GM12878 (cell line): Measurements from ENCODE around the gene SOBP. TPM values are rescaled to one million over a fixed set of nuclear protein-coding genes. Genes with fewer than 3 reads are reported as not detected.

Experiments used
- ATAC-seq: fragments of 200-7000 bp; cut with Tn5 transposase; 3 replicates; pipeline ENCODE4 v1.9.1; 2020; ENCODE audit warnings: mild to moderate bottlenecking, moderate library complexity
- BruUV-seq: library from RNA; stranded (reverse); fragments of 400-500 nt; replicated peaks from 2 replicates; lab custom pipeline; 2021; lab: Mats Ljungman, UMichigan
- CTCF ChIA-PET: fragments of 300-600 bp; sonication (Branson Sonifier 250); formaldehyde crosslinking; extraction: SDS; loops from one replicate; lab custom pipeline; 2021; ENCODE audit warnings: inconsistent platforms; lab: Yijun Ruan, JAX
- POLR2A ChIA-PET: fragments of 350-600 bp; formaldehyde crosslinking; extraction: SDS; loops from one replicate; lab custom pipeline; 2021; ENCODE audit warnings: inconsistent platforms; lab: Charles Lee
- RAD21 ChIA-PET: fragments of 300-600 bp; sonication (Branson Sonifier 250); formaldehyde crosslinking; loops from one replicate; lab custom pipeline; 2023; ENCODE audit warnings: antibody characterized with exemption; ENCODE audit not compliant: unreplicated experiment; lab: Charles Lee
- SMC1A ChIA-PET: fragments of 300-600 bp; sonication (Branson Sonifier 250); formaldehyde crosslinking; loops from one replicate; lab custom pipeline; 2023; ENCODE audit not compliant: unreplicated experiment, uncharacterized antibody; lab: Charles Lee
- DNase-seq: peaks from one replicate; pipeline ENCODE4 v3.0.0-alpha.2; 2011; ENCODE audit warnings: low read depth, low spot score
- FAIRE-seq: peaks from 3 replicates; lab custom pipeline; 2011; peaks lifted over from hg19 to GRCh38; lab: Jason Lieb, UNC
- H2AFZ ChIP-seq: 2 replicates; pipeline ENCODE4 v1.6.0; 2011; ENCODE audit warnings: low read depth, low read length, control low read depth; ENCODE audit not compliant: control insufficient read depth
- H3K27ac ChIP-seq: 2 replicates; pipeline ENCODE4 v1.5.1; 2011; ENCODE audit warnings: control low read depth; ENCODE audit not compliant: control insufficient read depth, insufficient read depth
- H3K27me3 ChIP-seq, 2 experiments: replicated peaks in 1 of 2; 2 replicates each; pipeline versions ENCODE4 v1.6.0 to v1.6.1; 2011; ENCODE audit warnings: low read length in 1 of 2; ENCODE audit not compliant: control insufficient read depth in 2 of 2, insufficient read depth in 2 of 2
- H3K36me3 ChIP-seq, 2 experiments: 2 replicates each; pipeline ENCODE4 v1.5.1; 2011; ENCODE audit warnings: low read length in 1 of 2; ENCODE audit not compliant: control insufficient read depth in 2 of 2, insufficient read depth in 2 of 2
- H3K4me1 ChIP-seq: 2 replicates; pipeline ENCODE4 v1.6.1; 2011; ENCODE audit warnings: mild to moderate bottlenecking, low read length, moderate library complexity, mixed read lengths; ENCODE audit not compliant: control insufficient read depth, insufficient read depth
- H3K4me2 ChIP-seq: 2 replicates; pipeline ENCODE4 v1.6.0; 2011; ENCODE audit warnings: control low read depth; ENCODE audit not compliant: control insufficient read depth, insufficient read depth
- H3K4me3 ChIP-seq: fragments of 200-600 bp; sonication (generic); 2 replicates; pipeline ENCODE4 v1.5.1; 2016
- H3K79me2 ChIP-seq: 2 replicates; pipeline ENCODE4 v1.6.0; 2011; ENCODE audit warnings: low read length; ENCODE audit not compliant: control insufficient read depth, insufficient read depth
- H3K9ac ChIP-seq: 2 replicates; pipeline ENCODE4 v1.8.0; 2011; ENCODE audit warnings: low read length, control low read depth, mixed read lengths; ENCODE audit not compliant: control insufficient read depth, insufficient read depth
- H3K9me3 ChIP-seq: replicated peaks from 3 replicates; pipeline ENCODE4 v1.5.1; 2011; ENCODE audit warnings: mild to moderate bottlenecking, low read length; ENCODE audit not compliant: control insufficient read depth, insufficient read depth
- H4K20me1 ChIP-seq: 2 replicates; pipeline ENCODE4 v1.6.0; 2011; ENCODE audit not compliant: control insufficient read depth, insufficient read depth
- CREM ChIP-seq: IDR thresholded peaks from 2 replicates; pipeline ENCODE4 v1.6.1; 2014; ENCODE audit warnings: antibody characterized with exemption, low read depth
- E2F8 ChIP-seq: fragments of 450-650 bp; IDR thresholded peaks from 2 replicates; pipeline ENCODE4 v1.6.1; 2018; ENCODE audit warnings: mild to moderate bottlenecking, low read depth, moderate library complexity; ENCODE audit not compliant: partially characterized antibody
- FOXK2 ChIP-seq: fragments of 450-650 bp; IDR thresholded peaks from 2 replicates; pipeline ENCODE4 v1.6.1; 2017; ENCODE audit warnings: mild to moderate bottlenecking, moderate library complexity
- LARP7 ChIP-seq: fragments of 450-650 bp; IDR thresholded peaks from 2 replicates; pipeline ENCODE4 v1.6.1; 2017; ENCODE audit warnings: mild to moderate bottlenecking
- MLLT1 ChIP-seq: fragments of 450-650 bp; IDR thresholded peaks from 2 replicates; pipeline ENCODE4 v1.6.1; 2016; ENCODE audit warnings: mild to moderate bottlenecking
- NR2C1 ChIP-seq: fragments of 450-650 bp; IDR thresholded peaks from 2 replicates; pipeline ENCODE4 v1.6.1; 2017; ENCODE audit warnings: antibody characterized with exemption, mild to moderate bottlenecking, moderate library complexity
- RAD51 ChIP-seq: fragments of 450-650 bp; IDR thresholded peaks from 2 replicates; pipeline ENCODE4 v1.6.1; 2016; ENCODE audit warnings: moderate library complexity, mild to moderate bottlenecking, inconsistent platforms
- SREBF1 ChIP-seq: IDR thresholded peaks from 2 replicates; pipeline ENCODE4 v1.6.1; 2012; ENCODE audit warnings: mild to moderate bottlenecking, low read length
- ZBTB11 ChIP-seq: fragments of 450-650 bp; formaldehyde crosslinking; IDR thresholded peaks from 2 replicates; pipeline ENCODE4 v1.5.0; 2022; ENCODE audit warnings: mild to moderate bottlenecking, missing genetic modification characterization
- WGBS: methylation state at CpG from one replicate; pipeline ENCODE4 v1.1.6; 2016; ENCODE audit warnings: low lambda C conversion rate; ENCODE audit not compliant: insufficient replicate concordance, insufficient coverage; ENCODE audit errors: missing lambda C conversion rate; 5-methylcytosine and 5-hydroxymethylcytosine counted together
- in situ Hi-C: fragments of 300-500 bp; cut with MboI; formaldehyde crosslinking; loops from 9 replicates; pipeline ENCODE4 v1.14.3; 2018; ENCODE audit warnings: mixed read lengths
- intact Hi-C: fragments of 100-400 bp; cut with micrococcal nuclease; formaldehyde crosslinking; loops from one replicate; pipeline ENCODE4 v1.14.2; 2022; ENCODE audit not compliant: unreplicated experiment
- polyA plus RNA-seq, 11 experiments: library from polyadenylated mRNA; depleted of rRNA in 4 of 11; unstranded in 6 of 11; stranded (reverse) in 5 of 11; fragments of >200 nt; fragmentation: Nextera tagmentation in 4 of 11; fragmentation: Illumina TruSeq in 1 of 11; extraction: Ambion mirVana in 4 of 11; extraction: Trizol in 1 of 11; gene quantifications; 1 replicate in 1 of 11; 2 replicates in 10 of 11; pipeline versions ENCODE4 v1.2.1 to v1.2.3, GENCODE V29; 2011 to 2016; ENCODE audit warnings: inconsistent platforms in 2 of 11, missing spikeins in 2 of 11, low read depth in 1 of 11
- total RNA-seq, 4 experiments: library from RNA; depleted of rRNA in 3 of 4; stranded (reverse); fragments of >200 nt in 3 of 4; fragmentation: Illumina TruSeq in 1 of 4; extraction: Trizol in 1 of 4; gene quantifications; 2 replicates each; pipeline versions ENCODE4 v1.2.1 to v1.2.3, GENCODE V29; 2013 to 2021

The SOBP gene
- total and polyA plus RNA-seq, 10 of the 15 experiments (the other 5 are each of a cell fraction or from before 2014, with no cell fraction given): 0.49 to 1.9 (median 0.78) TPM

GRCh38 chr6:107506145-107506544 is 16.2 kb downstream of the SOBP start (continued):
- TF ChIP-seq FOXK2 (no peak), RAD51 (no peak)

- no TSS peak for BruUV-seq
- no peaks in the 10 kb centered on the region for H3K79me2 ChIP-seq
- H3K4me2 ChIP-seq: no peak overlapping the region
- POLR2A ChIA-PET: no interaction called here
- no peaks in the 10 kb centered on the region for H3K9me3 ChIP-seq
- H4K20me1 ChIP-seq: no peaks in the 10 kb centered on the region
- SMC1A ChIA-PET: interaction anchor here (0.8 to 1.0 kb wide), 2 partner anchors 11 to 191 kb away, joined by 3 to 4 read pairs; no protein-coding TSS in a partner anchor
- H3K27me3 ChIP-seq: no peaks in the 10 kb centered on the region
- no peak for DNase-seq
- intact Hi-C loops: no loop called here
- no peaks in the 10 kb centered on the region for H3K4me1 ChIP-seq
- TF ChIP-seq ZBTB11 (no peak), E2F8 (no peak), CREM (no peak), NR2C1 (no peak), LARP7 (no peak), MLLT1 (no peak), SREBF1 (no peak)
- no peak for ATAC-seq
- RAD21 ChIA-PET: no interaction called here
- in situ Hi-C loops: no loop called here
- no peak overlapping the region for H3K27ac ChIP-seq
- WGBS: 42% methylated on average over 3 of the region's 3 CpGs
- H2AFZ ChIP-seq: no peak overlapping the region
- FAIRE-seq: no peak
- H3K4me3 ChIP-seq: no peak overlapping the region
- no peak overlapping the region for H3K9ac ChIP-seq
- CTCF ChIA-PET: no interaction called here
- H3K36me3 ChIP-seq: no peaks in the 10 kb centered on the region
These were observed 19.6 kb downstream of the SOBP start for GRCh38 chr6:107509506-107509905.
